A549 (cell line): ENCODE data around the gene OR1Q1. TPM values are rescaled to one million over a fixed set of nuclear protein-coding genes. Genes with fewer than 3 reads are reported as not detected.

Source experiments
- ATAC-seq, 2 experiments: fragments of 200-7000 bp in 1 of 2; fragments of >200 bp in 1 of 2; cut with Nextera tagmentation in 1 of 2; cut with Tn5 transposase in 1 of 2; 3 replicates each; pipeline versions ENCODE4 v1.8.0 to v1.9.1; 2018 to 2020; ENCODE audit warnings: mild to moderate bottlenecking in 1 of 2, moderate library complexity in 1 of 2
- CTCF ChIA-PET: fragments of 300-600 bp; sonication (Branson Sonifier 250); formaldehyde crosslinking; extraction: SDS; loops from one replicate; lab custom pipeline; 2021; ENCODE audit warnings: antibody characterized with exemption, inconsistent platforms; lab: Yijun Ruan, JAX
- POLR2A ChIA-PET: fragments of 350-600 bp; formaldehyde crosslinking; extraction: SDS; loops from one replicate; lab custom pipeline; 2021; ENCODE audit warnings: antibody characterized with exemption, inconsistent platforms; lab: Yijun Ruan, JAX
- DNase-seq, 2 experiments: peaks; one replicate each; pipeline versions ENCODE4 v3.0.0 to v3.0.0-alpha.2; 2011 to 2016; ENCODE audit warnings: low read depth in 1 of 2, low spot score in 1 of 2
- FAIRE-seq: peaks from 2 replicates; lab custom pipeline; 2011; peaks lifted over from hg19 to GRCh38; lab: Jason Lieb, UNC
- H3K27ac ChIP-seq, 2 experiments: fragments of >200 bp; sonication (Bioruptor Twin); formaldehyde crosslinking; 3 replicates each; pipeline ENCODE4 v1.5.1; 2016 to 2017
- H3K4me1 ChIP-seq: fragments of >200 bp; sonication (Bioruptor Twin); formaldehyde crosslinking; 3 replicates; pipeline ENCODE4 v1.6.1; 2016
- H3K4me2 ChIP-seq: fragments of >200 bp; sonication (Bioruptor Twin); formaldehyde crosslinking; 3 replicates; pipeline ENCODE4 v1.6.1; 2016
- H3K4me3 ChIP-seq: fragments of >200 bp; sonication (Bioruptor Twin); formaldehyde crosslinking; 3 replicates; pipeline ENCODE4 v1.5.1; 2016
- H3K9me3 ChIP-seq: fragments of >200 bp; sonication (Bioruptor Twin); formaldehyde crosslinking; 3 replicates; pipeline ENCODE4 v1.6.1; 2016
- BHLHE40 ChIP-seq: IDR thresholded peaks from 2 replicates; pipeline ENCODE4 v1.6.1; 2012; ENCODE audit warnings: low read depth, low read length, inconsistent platforms
- CTCF ChIP-seq: fragments of >200 bp; sonication (Bioruptor Twin); formaldehyde crosslinking; IDR thresholded peaks from 3 replicates; pipeline ENCODE4 v1.5.1; 2016
- EHF ChIP-seq: fragments of 250-450 bp; sonication (Bioruptor Pico); IDR thresholded peaks from 2 replicates; pipeline ENCODE4 v1.5.0; 2020; ENCODE audit warnings: mild to moderate bottlenecking
- ESRRA ChIP-seq: fragments of 150-350 bp; IDR thresholded peaks from 2 replicates; pipeline ENCODE4 v1.6.1; 2014; ENCODE audit warnings: mild to moderate bottlenecking, low read length, borderline replicate concordance
- HDAC2 ChIP-seq: fragments of 200-600 bp; sonication (generic); IDR thresholded peaks from 2 replicates; pipeline ENCODE4 v1.6.1; 2016
- HMGXB4 ChIP-seq: fragments of 250-450 bp; sonication (Bioruptor Pico); IDR thresholded peaks from 2 replicates; pipeline ENCODE4 v1.5.0; 2021; ENCODE audit warnings: mild to moderate bottlenecking, moderate library complexity, borderline replicate concordance
- NPAS2 ChIP-seq: fragments of 250-450 bp; sonication (Bioruptor Pico); IDR thresholded peaks from 2 replicates; pipeline ENCODE4 v1.8.0; 2022; ENCODE audit warnings: mild to moderate bottlenecking, moderate library complexity, borderline replicate concordance
- NR3C1 ChIP-seq: fragments of >200 bp; sonication (Bioruptor Twin); formaldehyde crosslinking; IDR thresholded peaks from 3 replicates; pipeline ENCODE4 v1.6.1; 2017
- RAD21 ChIP-seq, 2 experiments: fragments of >200 bp in 1 of 2; sonication (Bioruptor Twin) in 1 of 2; formaldehyde crosslinking in 1 of 2; IDR thresholded peaks in 1 of 2; conservative IDR thresholded peaks in 1 of 2; 2 replicates in 1 of 2; 3 replicates in 1 of 2; pipeline ENCODE4 v1.6.1; 2012 to 2018; ENCODE audit warnings: inconsistent platforms in 1 of 2
- WGBS: methylation state at CpG from one replicate; pipeline ENCODE4 v1.1.6; 2017; ENCODE audit errors: missing lambda C conversion rate; 5-methylcytosine and 5-hydroxymethylcytosine counted together
- polyA plus RNA-seq, 4 experiments: library from polyadenylated mRNA; depleted of rRNA in 3 of 4; stranded (reverse); fragments of >200 nt; fragmentation: RNase III in 1 of 4; extraction: RNeasy Plus Mini Kit Qiagen cat#74134 plus additional on column Dnase treatment in 1 of 4; gene quantifications; 2 replicates in 3 of 4; 3 replicates in 1 of 4; pipeline ENCODE4 v1.2.3, GENCODE V29; 2011 to 2017

OR1Q1 gene
- polyA plus RNA-seq, 2 of the 4 experiments (the other 2 are of a cell fraction): 0.28 TPM; not detected in 1

GRCh38 chr9:122657527-122657926, 43.0 kb downstream of the OR1Q1 start, which contains the start of gene OR1B1:
TSS of gene OR1B1 (minus strand) at chr9:122657627.
- ChIA-PET CTCF (no interaction called here), POLR2A (no interaction called here)
- FAIRE-seq: no peak
- TF ChIP-seq NPAS2 (CRISPR knock-in tag) (no peak), CTCF (no peak), ESRRA (no peak), NR3C1 (no peak), HMGXB4 (CRISPR knock-in tag) (no peak), RAD21 (conservative IDR thresholded peaks at IDR 0.05 in 1 of 2, IDR thresholded peaks at IDR 0.05 in 1 of 2) (no peak)
- Histone ChIP-seq H3K9me3 (no peaks in the 10 kb centered on the region), H3K27ac (no peak within 1 kb of the TSS), H3K4me2 (no peak within 1 kb of the TSS), H3K4me1 (no peaks in the 10 kb centered on the region), H3K4me3 (no peak within 1 kb of the TSS)
- whole genome bisulfite sequencing: 33% methylated on average over 3 of the region's 3 CpGs
- DNase-seq: no peak
- no peak for ATAC-seq

GRCh38 chr9:122661416-122661815, 46.9 kb downstream of the OR1Q1 start, which contains the start of gene OR1L1:
TSS of gene OR1L1 (plus strand) at chr9:122661716. CDS start at chr9:122661716, 0 bp downstream.
- CTCF ChIA-PET: no interaction called here
- 0% methylated on average over 2 of the region's 2 CpGs for whole genome bisulfite sequencing
- H3K4me1 ChIP-seq: no peaks in the 10 kb centered on the region
- ATAC-seq (no peak), FAIRE-seq (no peak), DNase-seq (no peak)
- H3K4me3 ChIP-seq: no peak within 1 kb of the TSS
- no peak within 1 kb of the TSS for H3K27ac ChIP-seq
- TF ChIP-seq HMGXB4 (CRISPR knock-in tag) (no peak), BHLHE40 (no peak), HDAC2 (no peak), EHF (CRISPR knock-in tag) (no peak)
- POLR2A ChIA-PET: no interaction called here
- H3K9me3 ChIP-seq: no peaks in the 10 kb centered on the region
- H3K4me2 ChIP-seq: no peak within 1 kb of the TSS

Other genes starting within 250 kb of the OR1Q1 start
- 0.41 and 0.49 TPM in 2 replicates for gene PTGS1, start 243.7 kb upstream of the OR1Q1 start, polyA plus RNA-seq (2011; rRNA removed)
- 0.77 to 1.6 TPM (median 1.0 TPM) in 3 replicates for gene PTGS1, start 243.7 kb upstream of the OR1Q1 start, polyA plus RNA-seq (2017; fragmentation: RNase III; extraction: RNeasy Plus Mini Kit Qiagen cat#74134 plus additional on column Dnase treatment)
- not detected in 2 replicates for gene OR1J1, start 136.8 kb upstream of the OR1Q1 start, polyA plus RNA-seq (2011; rRNA removed)
- gene OR1J1, start 136.8 kb upstream of the OR1Q1 start, polyA plus RNA-seq (2017; fragmentation: RNase III; extraction: RNeasy Plus Mini Kit Qiagen cat#74134 plus additional on column Dnase treatment): not detected in 3 replicates
- 0.17 and 0.21 TPM in 2 replicates for gene OR1J2, start 103.9 kb upstream of the OR1Q1 start, polyA plus RNA-seq (2011; rRNA removed)
- 0.09 to 0.21 TPM in 2 of 3 replicates, not detected in the other for gene OR1J2, start 103.9 kb upstream of the OR1Q1 start, polyA plus RNA-seq (2017; fragmentation: RNase III; extraction: RNeasy Plus Mini Kit Qiagen cat#74134 plus additional on column Dnase treatment)
- gene OR1J4, start 95.6 kb upstream of the OR1Q1 start, polyA plus RNA-seq (2011; rRNA removed): 0.23 and 0.30 TPM in 2 replicates
- 0.17 TPM in 1 of 3 replicates, not detected in the others for gene OR1J4, start 95.6 kb upstream of the OR1Q1 start, polyA plus RNA-seq (2017; fragmentation: RNase III; extraction: RNeasy Plus Mini Kit Qiagen cat#74134 plus additional on column Dnase treatment)
- not detected in 2 replicates for gene OR1N1, start 87.4 kb upstream of the OR1Q1 start, polyA plus RNA-seq (2011; rRNA removed)
- not detected in 3 replicates for gene OR1N1, start 87.4 kb upstream of the OR1Q1 start, polyA plus RNA-seq (2017; fragmentation: RNase III; extraction: RNeasy Plus Mini Kit Qiagen cat#74134 plus additional on column Dnase treatment)
- not detected in 2 replicates for gene OR1N2, start 61.6 kb upstream of the OR1Q1 start, polyA plus RNA-seq (2011; rRNA removed)
- not detected in 3 replicates for gene OR1N2, start 61.6 kb upstream of the OR1Q1 start, polyA plus RNA-seq (2017; fragmentation: RNase III; extraction: RNeasy Plus Mini Kit Qiagen cat#74134 plus additional on column Dnase treatment)
- 0.05 TPM in 2 replicates for gene OR1L8, start 31.4 kb upstream of the OR1Q1 start, polyA plus RNA-seq (2011; rRNA removed)
- not detected in 3 replicates for gene OR1L8, start 31.4 kb upstream of the OR1Q1 start, polyA plus RNA-seq (2017; fragmentation: RNase III; extraction: RNeasy Plus Mini Kit Qiagen cat#74134 plus additional on column Dnase treatment)
- gene OR1B1, start 42.9 kb downstream of the OR1Q1 start, polyA plus RNA-seq (2011; rRNA removed): not detected in 2 replicates
- not detected in 3 replicates for gene OR1B1, start 42.9 kb downstream of the OR1Q1 start, polyA plus RNA-seq (2017; fragmentation: RNase III; extraction: RNeasy Plus Mini Kit Qiagen cat#74134 plus additional on column Dnase treatment)
- gene OR1L1, start 47.0 kb downstream of the OR1Q1 start, polyA plus RNA-seq (2011; rRNA removed): not detected in 2 replicates
- gene OR1L1, start 47.0 kb downstream of the OR1Q1 start, polyA plus RNA-seq (2017; fragmentation: RNase III; extraction: RNeasy Plus Mini Kit Qiagen cat#74134 plus additional on column Dnase treatment): not detected in 3 replicates
- gene OR1L3, start 60.4 kb downstream of the OR1Q1 start, polyA plus RNA-seq (2011; rRNA removed): not detected in 2 replicates
- gene OR1L3, start 60.4 kb downstream of the OR1Q1 start, polyA plus RNA-seq (2017; fragmentation: RNase III; extraction: RNeasy Plus Mini Kit Qiagen cat#74134 plus additional on column Dnase treatment): not detected in 3 replicates
- not detected in 2 replicates for gene OR1L4, start 109.3 kb downstream of the OR1Q1 start, polyA plus RNA-seq (2011; rRNA removed)
- not detected in 3 replicates for gene OR1L4, start 109.3 kb downstream of the OR1Q1 start, polyA plus RNA-seq (2017; fragmentation: RNase III; extraction: RNeasy Plus Mini Kit Qiagen cat#74134 plus additional on column Dnase treatment)
- gene OR1L6, start 127.6 kb downstream of the OR1Q1 start, polyA plus RNA-seq (2011; rRNA removed): not detected in 2 replicates
- gene OR1L6, start 127.6 kb downstream of the OR1Q1 start, polyA plus RNA-seq (2017; fragmentation: RNase III; extraction: RNeasy Plus Mini Kit Qiagen cat#74134 plus additional on column Dnase treatment): not detected in 3 replicates
- not detected in 2 replicates for gene OR5C1, start 174.2 kb downstream of the OR1Q1 start, polyA plus RNA-seq (2011; rRNA removed)
- gene OR5C1, start 174.2 kb downstream of the OR1Q1 start, polyA plus RNA-seq (2017; fragmentation: RNase III; extraction: RNeasy Plus Mini Kit Qiagen cat#74134 plus additional on column Dnase treatment): not detected in 3 replicates
- not detected in 2 replicates for gene OR1K1, start 185.4 kb downstream of the OR1Q1 start, polyA plus RNA-seq (2011; rRNA removed)
- gene OR1K1, start 185.4 kb downstream of the OR1Q1 start, polyA plus RNA-seq (2017; fragmentation: RNase III; extraction: RNeasy Plus Mini Kit Qiagen cat#74134 plus additional on column Dnase treatment): not detected in 3 replicates
- gene PDCL, start 213.8 kb downstream of the OR1Q1 start, polyA plus RNA-seq (2011; rRNA removed): 14.2 and 18.8 TPM in 2 replicates
- 21.1 to 28.1 TPM (median 25.8 TPM) in 3 replicates for gene PDCL, start 213.8 kb downstream of the OR1Q1 start, polyA plus RNA-seq (2017; fragmentation: RNase III; extraction: RNeasy Plus Mini Kit Qiagen cat#74134 plus additional on column Dnase treatment)